ENCODE results near the gene PSMB7. TPM values are rescaled to one million over a fixed set of nuclear protein-coding genes. Genes with fewer than 3 reads are reported as not detected.

The PSMB7 gene
- total RNA-seq, 3 donors from 2014 or later (not counting 1 experiment from before 2014, with no cell fraction given) = 75.6 to 75.9 (median 75.8) TPM

- H3K36me3 ChIP-seq (ENCODE audit: control insufficient read depth, insufficient read depth, low read length) = no peaks in the 10 kb centered on the region
These were observed 50.2 kb downstream of the PSMB7 start for GRCh38 chr9:124365036-124365435.

GRCh38 chr9:124364141-124364540 lies 51.1 kb downstream of the PSMB7 start:
- H3K9me3 Mint-ChIP-seq = no peaks in the 10 kb centered on the region

More at GRCh38 chr9:124365036-124365435, 50.2 kb downstream of the PSMB7 start:
- H3K4me3 ChIP-seq (ENCODE audit: low read length) = no peak overlapping the region
- TF ChIP-seq CTCF (IDR thresholded peaks at IDR 0.05) = no peak
- peaks cover 2% of the 10 kb centered on the region for H3K4me1 ChIP-seq (ENCODE audit: control insufficient read depth, insufficient read depth, low read length)
- Mint-ChIP-seq H3K27ac (no peak overlapping the region), H3K4me1 (peaks cover 67 to 73% of the 10 kb centered on the region in 2 donors), H3K27me3 (ENCODE audit: low read depth in 2 of 2) (no peaks in the 10 kb centered on the region), H3K9me3 (no peaks in the 10 kb centered on the region), H3K36me3 (no peaks in the 10 kb centered on the region), H3K4me3 (no peak overlapping the region)
- H3K27me3 ChIP-seq (ENCODE audit: control insufficient read depth, insufficient read depth, low read length) = no peaks in the 10 kb centered on the region
- no peak overlapping the region for H3K27ac ChIP-seq (ENCODE audit: low read length)
- no peaks in the 10 kb centered on the region for H3K9me3 ChIP-seq (ENCODE audit: control insufficient read depth, insufficient read depth, low read length)
- 93% methylated on average over 8 of the region's 8 CpGs for WGBS (ENCODE audit: insufficient coverage)
- no peak for DNase-seq
- intact Hi-C loops (cut with micrococcal nuclease) = no loop called here
- ATAC-seq = no peak

GRCh38 chr9:124363326-124364096 lies 51.7 kb downstream of the PSMB7 start:
- Histone ChIP-seq H3K27me3 (ENCODE audit: control insufficient read depth, insufficient read depth, low read length) (no peaks in the 10 kb centered on the region), H3K27ac (ENCODE audit: low read length) (no peak overlapping the region), H3K4me3 (ENCODE audit: low read length) (no peak overlapping the region), H3K36me3 (ENCODE audit: control insufficient read depth, insufficient read depth, low read length) (no peaks in the 10 kb centered on the region), H3K9me3 (ENCODE audit: control insufficient read depth, insufficient read depth, low read length) (no peaks in the 10 kb centered on the region), H3K4me1 (ENCODE audit: control insufficient read depth, insufficient read depth, low read length) (peaks cover 4% of the 10 kb centered on the region)
- DNase-seq (no peak), ATAC-seq (no peak)
- H3K36me3 Mint-ChIP-seq = no peaks in the 10 kb centered on the region
- H3K27ac Mint-ChIP-seq = no peak overlapping the region
- 97% methylated on average over 21 of the region's 21 CpGs for WGBS (ENCODE audit: insufficient coverage)
- no peak for TF ChIP-seq CTCF (IDR thresholded peaks at IDR 0.05)
- intact Hi-C loops (cut with micrococcal nuclease) = no loop called here
- no peaks in the 10 kb centered on the region for H3K9me3 Mint-ChIP-seq
- H3K4me3 Mint-ChIP-seq = no peak overlapping the region
- peaks cover 65 to 68% of the 10 kb centered on the region in 2 donors for H3K4me1 Mint-ChIP-seq
- no peaks in the 10 kb centered on the region for H3K27me3 Mint-ChIP-seq (ENCODE audit: low read depth in 2 of 2)

More at GRCh38 chr9:124364141-124364540, 51.1 kb downstream of the PSMB7 start:
- H3K9me3 ChIP-seq (ENCODE audit: control insufficient read depth, insufficient read depth, low read length) = no peaks in the 10 kb centered on the region
- Mint-ChIP-seq H3K4me3 (no peak overlapping the region), H3K27me3 (ENCODE audit: low read depth in 2 of 2) (no peaks in the 10 kb centered on the region), H3K4me1 (peaks cover 67 to 71% of the 10 kb centered on the region in 2 donors), H3K27ac (no peak overlapping the region), H3K36me3 (no peaks in the 10 kb centered on the region)
- no peaks in the 10 kb centered on the region for H3K36me3 ChIP-seq (ENCODE audit: control insufficient read depth, insufficient read depth, low read length)
- no peaks in the 10 kb centered on the region for H3K27me3 ChIP-seq (ENCODE audit: control insufficient read depth, insufficient read depth, low read length)
- no peak for TF ChIP-seq CTCF (IDR thresholded peaks at IDR 0.05)
- DNase-seq (no peak), ATAC-seq (no peak)
- peaks cover 2% of the 10 kb centered on the region for H3K4me1 ChIP-seq (ENCODE audit: control insufficient read depth, insufficient read depth, low read length)
- intact Hi-C loops (cut with micrococcal nuclease) = no loop called here
- no peak overlapping the region for H3K4me3 ChIP-seq (ENCODE audit: low read length)
- 97% methylated on average over 4 of the region's 4 CpGs for WGBS (ENCODE audit: insufficient coverage)
- no peak overlapping the region for H3K27ac ChIP-seq (ENCODE audit: low read length)

All from natural killer cell (primary cell).